Body of pancreas (tissue), 4 donors: ENCODE measurements around the gene CMBL.

Experiments
- POLR2A ChIP-seq, 3 donors: fragments of 450-650 bp; IDR thresholded peaks; one replicate each; pipeline ENCODE4 v1.6.1; 2016; ENCODE audit warnings: antibody characterized with exemption in 3 of 3, mild to moderate bottlenecking in 2 of 3
- TF ChIP-seq, protein P1 (sequence below), 7 experiments: fragments of 450-650 bp in 4 of 7; fragments of 200-600 bp in 3 of 7; sonication (generic) in 3 of 7; IDR thresholded peaks; one replicate each; pipeline ENCODE4 v1.5.1; 2016 to 2019; ENCODE audit warnings: antibody characterized with exemption in 7 of 7

DNA sequence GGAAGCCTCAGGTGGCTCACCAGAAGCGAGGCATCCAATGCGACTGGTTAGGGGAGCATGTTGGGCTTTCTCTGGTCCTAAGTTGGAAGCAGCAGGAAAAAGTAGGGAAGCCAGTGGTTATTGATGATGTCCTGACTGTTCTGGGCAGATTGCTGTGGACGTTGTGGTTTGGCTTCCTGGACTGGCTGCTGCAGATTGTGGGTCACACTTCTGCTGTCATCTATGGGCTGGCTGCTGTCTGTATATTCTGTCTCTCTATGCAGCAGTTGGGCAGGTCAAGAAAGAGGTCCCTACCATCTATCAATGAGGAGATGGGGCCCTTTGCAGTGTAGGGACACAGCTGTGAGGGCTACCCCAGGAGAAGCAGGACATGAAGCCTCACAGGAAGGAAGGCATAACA, 32.3 kb upstream of the CMBL start:
- TF ChIP-seq, protein P1, sequence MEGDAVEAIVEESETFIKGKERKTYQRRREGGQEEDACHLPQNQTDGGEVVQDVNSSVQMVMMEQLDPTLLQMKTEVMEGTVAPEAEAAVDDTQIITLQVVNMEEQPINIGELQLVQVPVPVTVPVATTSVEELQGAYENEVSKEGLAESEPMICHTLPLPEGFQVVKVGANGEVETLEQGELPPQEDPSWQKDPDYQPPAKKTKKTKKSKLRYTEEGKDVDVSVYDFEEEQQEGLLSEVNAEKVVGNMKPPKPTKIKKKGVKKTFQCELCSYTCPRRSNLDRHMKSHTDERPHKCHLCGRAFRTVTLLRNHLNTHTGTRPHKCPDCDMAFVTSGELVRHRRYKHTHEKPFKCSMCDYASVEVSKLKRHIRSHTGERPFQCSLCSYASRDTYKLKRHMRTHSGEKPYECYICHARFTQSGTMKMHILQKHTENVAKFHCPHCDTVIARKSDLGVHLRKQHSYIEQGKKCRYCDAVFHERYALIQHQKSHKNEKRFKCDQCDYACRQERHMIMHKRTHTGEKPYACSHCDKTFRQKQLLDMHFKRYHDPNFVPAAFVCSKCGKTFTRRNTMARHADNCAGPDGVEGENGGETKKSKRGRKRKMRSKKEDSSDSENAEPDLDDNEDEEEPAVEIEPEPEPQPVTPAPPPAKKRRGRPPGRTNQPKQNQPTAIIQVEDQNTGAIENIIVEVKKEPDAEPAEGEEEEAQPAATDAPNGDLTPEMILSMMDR (IDR thresholded peaks at IDR 0.05): no peak
- no peak for TF ChIP-seq POLR2A (IDR thresholded peaks at IDR 0.05)
